ENCODE measurements around the gene KLF13.

KLF13 gene

GRCh38 chr15:31330111-31330785, 3.6 kb downstream of the KLF13 start:
- no peak for TF ChIP-seq CTCF (IDR thresholded peaks at IDR 0.05; ENCODE audit: control insufficient read depth, extremely low read depth, insufficient read depth)
- DNase-seq (ENCODE audit: low read depth): no peak
- H3K4me3 ChIP-seq (ENCODE audit: low read depth, low read length): no peak overlapping the region

- no peak for DNase-seq (ENCODE audit: low read depth)
- H3K4me3 ChIP-seq (ENCODE audit: low read depth, low read length): no peak overlapping the region
- TF ChIP-seq CTCF (IDR thresholded peaks at IDR 0.05; ENCODE audit: control insufficient read depth, extremely low read depth, insufficient read depth): no peak
These were observed 4.2 kb downstream of the KLF13 start for GRCh38 chr15:31330836-31331235.

- no peak for TF ChIP-seq CTCF (IDR thresholded peaks at IDR 0.05; ENCODE audit: control insufficient read depth, extremely low read depth, insufficient read depth)
- no peak overlapping the region for H3K4me3 ChIP-seq (ENCODE audit: low read depth, low read length)
- DNase-seq (ENCODE audit: low read depth): no peak
These were observed 4.8 kb downstream of the KLF13 start for GRCh38 chr15:31331389-31331788.

- DNase-seq (ENCODE audit: low read depth): no peak
- H3K4me3 ChIP-seq (ENCODE audit: low read depth, low read length): no peak overlapping the region
- no peak for TF ChIP-seq CTCF (IDR thresholded peaks at IDR 0.05; ENCODE audit: control insufficient read depth, extremely low read depth, insufficient read depth)
These were observed 5.5 kb downstream of the KLF13 start for GRCh38 chr15:31332020-31332680.

GRCh38 chr15:31332681-31333071, 6.0 kb downstream of the KLF13 start:
- TF ChIP-seq CTCF (IDR thresholded peaks at IDR 0.05; ENCODE audit: control insufficient read depth, extremely low read depth, insufficient read depth): no peak
- no peak for DNase-seq (ENCODE audit: low read depth)
- H3K4me3 ChIP-seq (ENCODE audit: low read depth, low read length): no peak overlapping the region

- H3K4me3 ChIP-seq (ENCODE audit: low read depth, low read length): no peak overlapping the region
- no peak for DNase-seq (ENCODE audit: low read depth)
- TF ChIP-seq CTCF (IDR thresholded peaks at IDR 0.05; ENCODE audit: control insufficient read depth, extremely low read depth, insufficient read depth): no peak
These were observed 6.5 kb downstream of the KLF13 start for GRCh38 chr15:31333119-31333518.

GRCh38 chr15:31333820-31334219, 7.2 kb downstream of the KLF13 start:
- no peak for TF ChIP-seq CTCF (IDR thresholded peaks at IDR 0.05; ENCODE audit: control insufficient read depth, extremely low read depth, insufficient read depth)
- no peak for DNase-seq (ENCODE audit: low read depth)
- no peak overlapping the region for H3K4me3 ChIP-seq (ENCODE audit: low read depth, low read length)

All from LNCaP clone FGC (cell line).